Ishikawa (cell line): Measurements from ENCODE around the gene PTPRD.

ENCODE experiments used
- EP300 ChIP-seq: IDR thresholded peaks from 2 replicates; pipeline ENCODE4 v1.6.1; 2012; ENCODE audit warnings: borderline replicate concordance
- NFIC ChIP-seq: IDR thresholded peaks from 2 replicates; pipeline ENCODE4 v1.6.1; 2012
- RAD21 ChIP-seq: IDR thresholded peaks from 2 replicates; pipeline ENCODE4 v1.6.1; 2012; ENCODE audit warnings: low read depth
- TAF1 ChIP-seq: IDR thresholded peaks from 2 replicates; pipeline ENCODE4 v1.6.1; 2012; ENCODE audit warnings: low read depth, mild to moderate bottlenecking

GRCh38 chr9:8889100-8889499 is 1723.7 kb downstream of the PTPRD start:
- TF ChIP-seq RAD21 (no peak), NFIC (no peak), TAF1 (no peak), EP300 (no peak)
